Stimulated activated CD8-positive, alpha-beta memory T cell treated with anti-CD3 and anti-CD28 coated beads, Interleukin-12 subunit alpha, Interleukin-12 subunit beta, amount 100 ng/mL, for 24 hours (primary cell): ENCODE measurements around the gene NDUFS3.

ENCODE experiments used
- DNase-seq: peaks from one replicate; pipeline ENCODE4 v3.0.0-alpha.2; 2020; ENCODE audit errors: extremely low read depth

The NDUFS3 gene

GRCh38 chr11:47589977-47590861 is 11.3 kb downstream of the NDUFS3 start:
- no peak for DNase-seq

- no peak for DNase-seq
Measured at GRCh38 chr11:47591764-47592163, 12.9 kb downstream of the NDUFS3 start.

GRCh38 chr11:47592251-47592650 is 13.4 kb downstream of the NDUFS3 start:
- no peak for DNase-seq

- no peak for DNase-seq
Measured at GRCh38 chr11:47592970-47593369, 14.1 kb downstream of the NDUFS3 start.

GRCh38 chr11:47593492-47593933 is 14.6 kb downstream of the NDUFS3 start:
- no peak for DNase-seq

- DNase-seq = no peak
Measured at GRCh38 chr11:47593934-47594855, 15.3 kb downstream of the NDUFS3 start, which contains the start of gene C1QTNF4. TSS of gene C1QTNF4 (minus strand) at chr11:47594411. CDS start at chr11:47590810, 3,601 bp downstream.

- no peak for DNase-seq
Measured at GRCh38 chr11:47595029-47595428, 16.2 kb downstream of the NDUFS3 start.

- no peak for DNase-seq
Measured at GRCh38 chr11:47595967-47596366, 17.1 kb downstream of the NDUFS3 start.

GRCh38 chr11:47599902-47600301 is 21.0 kb downstream of the NDUFS3 start:
- DNase-seq = no peak

GRCh38 chr11:47603295-47603694 is 24.4 kb downstream of the NDUFS3 start:
- no peak for DNase-seq

GRCh38 chr11:47605921-47606320 is 27.0 kb downstream of the NDUFS3 start:
- DNase-seq = no peak

- DNase-seq = no peak
Measured at GRCh38 chr11:47606731-47607130, 27.9 kb downstream of the NDUFS3 start.

GRCh38 chr11:47607380-47607779 is 28.5 kb downstream of the NDUFS3 start:
- no peak for DNase-seq

- DNase-seq = no peak
Measured at GRCh38 chr11:47609675-47610074, 30.8 kb downstream of the NDUFS3 start.

- DNase-seq = no peak
Measured at GRCh38 chr11:47611348-47611794, 32.5 kb downstream of the NDUFS3 start.

GRCh38 chr11:47615249-47615648 is 36.4 kb downstream of the NDUFS3 start:
- no peak for DNase-seq

- DNase-seq = no peak
Measured at GRCh38 chr11:47616726-47617416, 38.0 kb downstream of the NDUFS3 start.

GRCh38 chr11:47617417-47617809 is 38.5 kb downstream of the NDUFS3 start:
- no peak for DNase-seq

GRCh38 chr11:47620836-47621378 is 42.0 kb downstream of the NDUFS3 start:
- DNase-seq = no peak

GRCh38 chr11:47626234-47626633 is 47.4 kb downstream of the NDUFS3 start:
- no peak for DNase-seq

GRCh38 chr11:47628026-47628425 is 49.2 kb downstream of the NDUFS3 start:
- DNase-seq = no peak
